Neural cell (in vitro differentiated cells): ENCODE measurements around the gene TTYH3. TPM values are rescaled to one million over a fixed set of nuclear protein-coding genes. Genes with fewer than 3 reads are reported as not detected.

Experiments
- H2AFZ ChIP-seq: fragments of 200-600, 300-800 bp; sonication (generic), shearing (Covaris generic); 2 replicates; pipeline ENCODE4 v1.6.0; 2014; ENCODE audit warnings: low read depth, mild to moderate bottlenecking, antibody characterized with exemption, low read length, moderate library complexity
- H3F3A ChIP-seq: fragments of 200-600 bp; shearing (Covaris generic); 2 replicates; pipeline ENCODE4 v1.6.1; 2016; ENCODE audit warnings: mild to moderate bottlenecking, moderate library complexity, mixed read lengths, antibody characterized with exemption, low read length; ENCODE audit not compliant: insufficient read depth, poor library complexity, severe bottlenecking
- H3K27ac ChIP-seq: fragments of 200-600, 300-800 bp; sonication (generic), shearing (Covaris generic); 2 replicates; pipeline ENCODE4 v1.5.1; 2014; ENCODE audit warnings: mild to moderate bottlenecking, low read length, moderate library complexity
- H3K27me3 ChIP-seq: fragments of 300-800, 200-600 bp; sonication (generic), shearing (Covaris generic); 2 replicates; pipeline ENCODE4 v1.6.0; 2014; ENCODE audit warnings: mild to moderate bottlenecking, low read depth, low read length, moderate library complexity; ENCODE audit not compliant: insufficient read depth
- H3K36me3 ChIP-seq: fragments of 300-800, 200-600 bp; sonication (generic), shearing (Covaris generic); 2 replicates; pipeline ENCODE4 v1.5.1; 2014; ENCODE audit warnings: mild to moderate bottlenecking, antibody characterized with exemption, low read length, moderate library complexity; ENCODE audit not compliant: insufficient read depth
- H3K4me2 ChIP-seq: fragments of 300-800, 200-600 bp; sonication (generic), shearing (Covaris generic); 2 replicates; pipeline ENCODE4 v1.6.0; 2014; ENCODE audit warnings: mild to moderate bottlenecking, low read length
- H3K4me3 ChIP-seq: fragments of 300-800, 200-600 bp; sonication (generic), shearing (Covaris generic); 2 replicates; pipeline ENCODE4 v1.5.1; 2014; ENCODE audit warnings: mild to moderate bottlenecking, low read length, moderate library complexity
- H3K79me2 ChIP-seq: fragments of 200-600 bp; shearing (Covaris generic); replicated peaks from 2 replicates; pipeline ENCODE4 v1.6.0; 2014; ENCODE audit warnings: mild to moderate bottlenecking, low read length, moderate library complexity; ENCODE audit not compliant: insufficient read depth
- H3K9ac ChIP-seq: fragments of 300-800, 200-600 bp; sonication (generic), shearing (Covaris generic); 2 replicates; pipeline ENCODE4 v1.6.1; 2016; ENCODE audit warnings: mild to moderate bottlenecking, low read length, mixed read lengths
- H3K9me2 ChIP-seq: fragments of 200-600 bp; shearing (Covaris generic); 2 replicates; pipeline ENCODE4 v1.6.1; 2016; ENCODE audit warnings: mild to moderate bottlenecking, low read length, mixed read lengths; ENCODE audit not compliant: insufficient read depth
- H3K9me3 ChIP-seq: fragments of 200-600, 300-800 bp; sonication (generic), shearing (Covaris generic); 2 replicates; pipeline ENCODE4 v1.6.1; 2016; ENCODE audit warnings: mild to moderate bottlenecking, mixed run types, low read length, moderate library complexity, mixed read lengths
- H4K20me1 ChIP-seq: fragments of 200-600 bp; shearing (Covaris generic); 2 replicates; pipeline ENCODE4 v1.6.1; 2016; ENCODE audit warnings: mild to moderate bottlenecking, mixed run types; ENCODE audit not compliant: insufficient read depth
- CTCF ChIP-seq: fragments of 450-650 bp; IDR thresholded peaks from 2 replicates; pipeline ENCODE4 v1.5.1; 2014; ENCODE audit warnings: antibody characterized with exemption, mild to moderate bottlenecking, moderate library complexity; ENCODE audit not compliant: poor library complexity, severe bottlenecking
- EP300 ChIP-seq: fragments of 450-650 bp; conservative IDR thresholded peaks from 2 replicates; pipeline ENCODE4 v1.6.1; 2014; ENCODE audit warnings: antibody characterized with exemption, mild to moderate bottlenecking, moderate library complexity; ENCODE audit not compliant: poor library complexity, severe bottlenecking
- EZH2 ChIP-seq: fragments of 200-600, 300-800 bp; shearing (Covaris generic), sonication (generic); IDR thresholded peaks from 2 replicates; pipeline ENCODE4 v1.6.1; 2014; ENCODE audit warnings: antibody characterized with exemption, low read length, borderline replicate concordance, mild to moderate bottlenecking; ENCODE audit not compliant: insufficient read depth, poor library complexity, severe bottlenecking
- MXI1 ChIP-seq: fragments of 450-650 bp; conservative IDR thresholded peaks from 2 replicates; pipeline ENCODE4 v1.6.1; 2014; ENCODE audit warnings: antibody characterized with exemption, mild to moderate bottlenecking; ENCODE audit not compliant: poor library complexity, severe bottlenecking
- POLR2AphosphoS5 ChIP-seq: IDR thresholded peaks from 2 replicates; pipeline ENCODE4 v1.6.1; 2012
- RAD21 ChIP-seq: fragments of 450-650 bp; conservative IDR thresholded peaks from 2 replicates; pipeline ENCODE4 v1.6.1; 2014; ENCODE audit warnings: antibody characterized with exemption, mild to moderate bottlenecking, moderate library complexity
- REST ChIP-seq: IDR thresholded peaks from 2 replicates; pipeline ENCODE4 v1.6.1; 2012; ENCODE audit warnings: borderline replicate concordance
- SMC3 ChIP-seq: fragments of 450-650 bp; conservative IDR thresholded peaks from 2 replicates; pipeline ENCODE4 v1.6.1; 2014; ENCODE audit warnings: antibody characterized with exemption, mild to moderate bottlenecking, moderate library complexity; ENCODE audit not compliant: poor library complexity
- TAF1 ChIP-seq: IDR thresholded peaks from 2 replicates; pipeline ENCODE4 v1.6.1; 2012; ENCODE audit warnings: low read depth
- polyA plus RNA-seq: library from polyadenylated mRNA; depleted of rRNA; stranded (reverse); fragments of >200 nt; gene quantifications from 2 replicates; pipeline ENCODE4 v1.2.3, GENCODE V29; 2014

Gene TTYH3
- polyA plus RNA-seq, 1 donor from 2014 or later: 17.0 TPM

DNA sequence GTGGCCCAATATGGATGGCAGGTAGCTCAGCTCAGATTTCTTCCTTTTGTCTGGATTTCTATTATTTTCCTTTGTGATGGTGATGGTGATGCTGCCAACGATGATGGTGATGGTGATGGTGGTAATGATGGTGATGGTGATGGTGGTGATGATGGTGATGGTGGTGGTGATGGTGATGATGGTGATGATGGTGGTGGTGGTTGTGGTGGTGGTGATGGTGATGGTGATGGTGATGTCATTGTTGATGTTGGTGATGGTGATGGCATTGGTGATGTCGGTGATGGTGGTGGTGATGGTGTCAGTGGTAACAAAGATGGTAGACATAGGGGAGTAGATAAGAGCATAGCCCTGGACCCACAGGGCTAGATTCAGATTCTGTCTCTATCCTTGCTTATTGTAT, 25.4 kb downstream of the TTYH3 start:
- no peak overlapping the region for H2AFZ ChIP-seq
- no peaks in the 10 kb centered on the region for H3K27me3 ChIP-seq
- TF ChIP-seq POLR2AphosphoS5 (no peak), RAD21 (no peak), EP300 (no peak), EZH2 (no peak), CTCF (no peak), REST (no peak), TAF1 (no peak), SMC3 (no peak), MXI1 (no peak)
- H3K9me2 ChIP-seq: no peaks in the 10 kb centered on the region
- H3K36me3 ChIP-seq: no peaks in the 10 kb centered on the region
- H3K79me2 ChIP-seq: no peaks in the 10 kb centered on the region
- no peak overlapping the region for H3K27ac ChIP-seq
- H3F3A ChIP-seq: no peaks in the 10 kb centered on the region
- no peaks in the 10 kb centered on the region for H3K9me3 ChIP-seq
- no peaks in the 10 kb centered on the region for H4K20me1 ChIP-seq
- no peak overlapping the region for H3K4me3 ChIP-seq
- H3K4me2 ChIP-seq: no peak overlapping the region
- no peak overlapping the region for H3K9ac ChIP-seq

GRCh38 chr7:2657920-2658671, 26.3 kb downstream of the TTYH3 start:
- TF ChIP-seq TAF1 (no peak), MXI1 (no peak), POLR2AphosphoS5 (no peak), CTCF (no peak), SMC3 (no peak), REST (no peak), EP300 (no peak), EZH2 (no peak), RAD21 (no peak)
- H3K36me3 ChIP-seq: no peaks in the 10 kb centered on the region
- H4K20me1 ChIP-seq: no peaks in the 10 kb centered on the region
- H3F3A ChIP-seq: no peaks in the 10 kb centered on the region
- H2AFZ ChIP-seq: no peak overlapping the region
- no peak overlapping the region for H3K27ac ChIP-seq
- H3K4me3 ChIP-seq: no peak overlapping the region
- no peaks in the 10 kb centered on the region for H3K9me2 ChIP-seq
- H3K79me2 ChIP-seq: no peaks in the 10 kb centered on the region
- H3K27me3 ChIP-seq: no peaks in the 10 kb centered on the region
- no peak overlapping the region for H3K9ac ChIP-seq
- no peak overlapping the region for H3K4me2 ChIP-seq
- H3K9me3 ChIP-seq: no peaks in the 10 kb centered on the region
